Activated T-helper 2 cell treated with anti-CD3 and anti-CD28 coated beads, Interferon-gamma antibody, Interleukin-2, Interleukin-4, amounts not matched to agents 10 μg/mL and 5 μg/mL and 100 μg/mL, durations not matched to agents 14 hours and 24 hours and 36 hours (primary cell): ENCODE measurements around the gene SMAP1. TPM values are rescaled to one million over a fixed set of nuclear protein-coding genes. Genes with fewer than 3 reads are reported as not detected.

Experiments
- DNase-seq: peaks from one replicate; pipeline ENCODE4 v3.0.0; 2021; ENCODE audit warnings: low spot score
- H3K27ac Mint-ChIP-seq: one replicate; pipeline ENCODE4 v1.8.0; 2021; ENCODE audit warnings: mixed read lengths
- H3K27me3 Mint-ChIP-seq: one replicate; pipeline ENCODE4 v1.8.0; 2021; ENCODE audit warnings: low read depth, mixed read lengths
- H3K36me3 Mint-ChIP-seq: one replicate; pipeline ENCODE4 v1.8.0; 2021; ENCODE audit warnings: low read depth, mixed read lengths
- H3K4me1 Mint-ChIP-seq: one replicate; pipeline ENCODE4 v1.8.0; 2021; ENCODE audit warnings: low read depth, mixed read lengths
- H3K4me3 Mint-ChIP-seq: one replicate; pipeline ENCODE4 v1.8.0; 2021; ENCODE audit warnings: low read depth, mild to moderate bottlenecking, moderate library complexity, mixed read lengths
- H3K9me3 Mint-ChIP-seq: one replicate; pipeline ENCODE4 v1.8.0; 2021; ENCODE audit warnings: mixed read lengths
- intact Hi-C: fragments of 100-400 bp; cut with micrococcal nuclease; formaldehyde crosslinking; loops from one replicate; pipeline ENCODE4 v1.15.1; 2023
- total RNA-seq: library from RNA; stranded (reverse); gene quantifications from 2 replicates; pipeline ENCODE4 v1.2.3, GENCODE V29; 2022

Gene SMAP1
- total RNA-seq, 1 donor from 2014 or later = 26.0 TPM

- peaks cover 4% of the 10 kb centered on the region for H3K36me3 Mint-ChIP-seq
- intact Hi-C loops = loop anchor here (1.0 to 5.0 kb wide), 5 partner anchors 17 to 327 kb away; no protein-coding TSS in a partner anchor
- peaks cover 25% of the 10 kb centered on the region for H3K4me1 Mint-ChIP-seq
- H3K27ac Mint-ChIP-seq = no peak overlapping the region
- H3K27me3 Mint-ChIP-seq = no peaks in the 10 kb centered on the region
- DNase-seq = no peak
- H3K4me3 Mint-ChIP-seq = no peak overlapping the region
- peaks cover under 1% of the 10 kb centered on the region for H3K9me3 Mint-ChIP-seq
Observed at GRCh38 chr6:70685494-70686180, 18.0 kb downstream of the SMAP1 start.

GRCh38 chr6:70686548-70687133, 19.0 kb downstream of the SMAP1 start:
- H3K4me3 Mint-ChIP-seq = no peak overlapping the region
- no peaks in the 10 kb centered on the region for H3K27me3 Mint-ChIP-seq
- no peak for DNase-seq
- H3K27ac Mint-ChIP-seq = no peak overlapping the region
- H3K4me1 Mint-ChIP-seq = peaks cover 25% of the 10 kb centered on the region
- intact Hi-C loops = loop anchor here (1.0 to 5.0 kb wide), 5 partner anchors 18 to 326 kb away; no protein-coding TSS in a partner anchor
- H3K9me3 Mint-ChIP-seq = peaks cover 9% of the 10 kb centered on the region
- H3K36me3 Mint-ChIP-seq = peaks cover 10% of the 10 kb centered on the region

DNA sequence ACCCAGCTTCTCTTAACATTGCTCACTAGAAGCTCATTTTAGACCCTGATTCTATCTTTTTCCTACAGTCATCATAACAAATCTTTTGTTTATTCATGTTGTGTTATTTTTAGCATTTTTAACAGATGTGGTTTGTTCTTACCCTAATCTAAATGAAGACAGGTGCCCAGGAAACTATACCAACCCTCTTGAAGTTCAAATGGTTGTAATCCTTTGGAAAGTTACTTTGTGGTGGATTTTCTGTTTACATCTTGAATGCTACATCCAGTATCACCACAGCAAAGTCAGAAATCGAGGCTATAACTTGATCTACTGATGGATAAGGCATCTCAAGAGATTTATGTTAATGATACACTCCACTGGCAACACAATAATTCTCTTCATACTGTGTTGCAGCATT, 26.2 kb downstream of the SMAP1 start:
- peaks cover 14% of the 10 kb centered on the region for H3K4me1 Mint-ChIP-seq
- DNase-seq = no peak
- peaks cover 13% of the 10 kb centered on the region for H3K9me3 Mint-ChIP-seq
- no peak overlapping the region for H3K4me3 Mint-ChIP-seq
- H3K27me3 Mint-ChIP-seq = no peaks in the 10 kb centered on the region
- H3K36me3 Mint-ChIP-seq = peaks cover 12% of the 10 kb centered on the region
- intact Hi-C loops = no loop called here
- no peak overlapping the region for H3K27ac Mint-ChIP-seq

- H3K27me3 Mint-ChIP-seq = no peaks in the 10 kb centered on the region
- no peak overlapping the region for H3K27ac Mint-ChIP-seq
- H3K4me3 Mint-ChIP-seq = no peak overlapping the region
- intact Hi-C loops = no loop called here
- peaks cover 9% of the 10 kb centered on the region for H3K36me3 Mint-ChIP-seq
- DNase-seq = no peak
- peaks cover 14% of the 10 kb centered on the region for H3K4me1 Mint-ChIP-seq
- peaks cover 13% of the 10 kb centered on the region for H3K9me3 Mint-ChIP-seq
Observed at GRCh38 chr6:70694371-70694770, 26.7 kb downstream of the SMAP1 start.

GRCh38 chr6:70700922-70701876, 33.5 kb downstream of the SMAP1 start:
- H3K27ac Mint-ChIP-seq = no peak overlapping the region
- no peak overlapping the region for H3K4me3 Mint-ChIP-seq
- no peaks in the 10 kb centered on the region for H3K9me3 Mint-ChIP-seq

DNA sequence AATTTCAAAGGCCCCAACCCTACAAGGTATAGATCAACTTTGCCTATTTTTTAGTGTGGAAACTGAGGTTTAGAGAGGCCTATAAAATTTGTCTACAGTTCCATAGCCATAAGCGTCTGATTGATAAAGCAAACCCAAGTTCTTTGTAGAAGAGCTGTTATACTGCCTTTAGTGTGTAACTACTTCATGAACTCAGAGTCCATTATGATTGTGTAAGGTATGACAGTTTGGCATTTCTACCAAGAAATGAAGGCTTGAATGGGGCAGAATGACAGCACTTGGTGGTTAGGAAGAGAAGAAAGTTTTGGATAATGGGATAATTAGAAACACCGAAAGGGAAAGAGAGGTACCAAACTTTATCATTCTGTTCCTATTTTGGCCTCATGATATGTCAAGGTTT, 38.1 kb downstream of the SMAP1 start:
- H3K36me3 Mint-ChIP-seq = peaks cover under 1% of the 10 kb centered on the region
- H3K4me3 Mint-ChIP-seq = no peak overlapping the region
- intact Hi-C loops = loop anchor here (1.0 to 2.0 kb wide), 3 partner anchors 179 to 307 kb away; partner anchors contain the start of gene B3GAT2
- H3K27me3 Mint-ChIP-seq = no peaks in the 10 kb centered on the region
- no peaks in the 10 kb centered on the region for H3K9me3 Mint-ChIP-seq
- no peak overlapping the region for H3K27ac Mint-ChIP-seq
- no peak for DNase-seq
- H3K4me1 Mint-ChIP-seq = peaks cover 21% of the 10 kb centered on the region

More at GRCh38 chr6:70700922-70701876, 33.5 kb downstream of the SMAP1 start:
- H3K4me1 Mint-ChIP-seq = peaks cover 7% of the 10 kb centered on the region
- H3K36me3 Mint-ChIP-seq = peaks cover 5% of the 10 kb centered on the region
- intact Hi-C loops = no loop called here
- no peak for DNase-seq
- H3K27me3 Mint-ChIP-seq = no peaks in the 10 kb centered on the region

GRCh38 chr6:70706491-70707123, 38.9 kb downstream of the SMAP1 start:
- Mint-ChIP-seq H3K9me3 (no peaks in the 10 kb centered on the region), H3K27me3 (no peaks in the 10 kb centered on the region), H3K4me1 (peaks cover 19% of the 10 kb centered on the region), H3K27ac (no peak overlapping the region), H3K4me3 (no peak overlapping the region), H3K36me3 (no peaks in the 10 kb centered on the region)
- intact Hi-C loops = loop anchor here (1.0 to 2.0 kb wide), 3 partner anchors 178 to 306 kb away; partner anchors contain the start of gene B3GAT2
- no peak for DNase-seq

GRCh38 chr6:70707893-70708292, 40.2 kb downstream of the SMAP1 start:
- H3K36me3 Mint-ChIP-seq = peaks cover 4% of the 10 kb centered on the region
- peaks cover 17% of the 10 kb centered on the region for H3K4me1 Mint-ChIP-seq
- H3K27ac Mint-ChIP-seq = no peak overlapping the region
- DNase-seq = no peak
- no peaks in the 10 kb centered on the region for H3K27me3 Mint-ChIP-seq
- intact Hi-C loops = loop anchor here (2.0 kb wide), 2 partner anchors 249 to 305 kb away; partner anchors contain the start of gene B3GAT2
- H3K4me3 Mint-ChIP-seq = no peak overlapping the region
- no peaks in the 10 kb centered on the region for H3K9me3 Mint-ChIP-seq

- no peak for DNase-seq
- Mint-ChIP-seq H3K27me3 (no peaks in the 10 kb centered on the region), H3K36me3 (peaks cover 10% of the 10 kb centered on the region), H3K9me3 (peaks cover 5% of the 10 kb centered on the region), H3K4me1 (peaks cover 21% of the 10 kb centered on the region), H3K4me3 (no peak overlapping the region), H3K27ac (no peak overlapping the region)
- intact Hi-C loops = no loop called here
Observed at GRCh38 chr6:70708448-70708847, 40.8 kb downstream of the SMAP1 start.

GRCh38 chr6:70709826-70710225, 42.1 kb downstream of the SMAP1 start:
- H3K36me3 Mint-ChIP-seq = peaks cover 20% of the 10 kb centered on the region
- H3K4me3 Mint-ChIP-seq = no peak overlapping the region
- peaks cover 21% of the 10 kb centered on the region for H3K4me1 Mint-ChIP-seq

GRCh38 chr6:70714716-70715257, 47.1 kb downstream of the SMAP1 start:
- Mint-ChIP-seq H3K27ac (no peak overlapping the region), H3K36me3 (peaks cover 45% of the 10 kb centered on the region), H3K4me3 (no peak overlapping the region), H3K4me1 (peaks cover 25% of the 10 kb centered on the region), H3K9me3 (peaks cover 38% of the 10 kb centered on the region), H3K27me3 (no peaks in the 10 kb centered on the region)
- DNase-seq = no peak
- intact Hi-C loops = no loop called here

More at GRCh38 chr6:70709826-70710225, 42.1 kb downstream of the SMAP1 start:
- intact Hi-C loops = no loop called here
- Mint-ChIP-seq H3K9me3 (peaks cover 18% of the 10 kb centered on the region), H3K27ac (no peak overlapping the region), H3K27me3 (no peaks in the 10 kb centered on the region)
- DNase-seq = no peak
